GM12892 (cell line): ENCODE measurements around the gene GSTM3.
"Not testable (repeated sequence)": the region's sequence is repeated elsewhere in the genome, so short reads cannot be mapped to it uniquely, and the experiment has no call there.

Source experiments
- POLR2A ChIP-seq: IDR thresholded peaks from 2 replicates; pipeline ENCODE4 v1.6.1; 2011; ENCODE audit warnings: low read depth, low read length, control low read depth
- POLR2AphosphoS5 ChIP-seq: IDR thresholded peaks from 2 replicates; pipeline ENCODE4 v1.6.1; 2011; ENCODE audit warnings: low read depth, low read length, control low read depth
- TAF1 ChIP-seq: IDR thresholded peaks from 2 replicates; pipeline ENCODE4 v1.6.1; 2011; ENCODE audit warnings: low read depth, mild to moderate bottlenecking, control low read depth, low read length, borderline replicate concordance

- not testable (repeated sequence) for TF ChIP-seq TAF1, POLR2AphosphoS5, POLR2A
Observed at GRCh38 chr1:109708949-109709348, 31.9 kb downstream of the GSTM3 start.
